HepG2 (cell line): Measurements from ENCODE around the gene TBC1D19.

Experiments used
- CSRNP2 ChIP-seq: sonication (generic); formaldehyde crosslinking; conservative IDR thresholded peaks from 2 replicates; pipeline ENCODE4 v1.8.0; 2022; ENCODE audit warnings: low read depth, missing genetic modification reagents
- EZH2 ChIP-seq: conservative IDR thresholded peaks from 2 replicates; pipeline ENCODE4 v1.6.1; 2012; ENCODE audit warnings: mild to moderate bottlenecking, low read depth, low read length, moderate library complexity
- GTF2F1 ChIP-seq: fragments of 150-350 bp; IDR thresholded peaks from 2 replicates; pipeline ENCODE4 v1.6.1; 2014; ENCODE audit warnings: low read length
- MTA1 ChIP-seq: sonication (generic); formaldehyde crosslinking; IDR thresholded peaks from 2 replicates; pipeline ENCODE4 v1.4.0; 2020; ENCODE audit warnings: missing genetic modification reagents, mild to moderate bottlenecking, borderline replicate concordance
- NFE2 ChIP-seq: sonication (generic); formaldehyde crosslinking; IDR thresholded peaks from 2 replicates; pipeline ENCODE4 v1.4.0; 2020; ENCODE audit warnings: missing genetic modification reagents
- SETDB1 ChIP-seq: sonication (generic); formaldehyde crosslinking; IDR thresholded peaks from 2 replicates; pipeline ENCODE4 v1.5.1; 2020; ENCODE audit warnings: missing genetic modification reagents, mild to moderate bottlenecking, borderline replicate concordance
- SIN3A ChIP-seq: IDR thresholded peaks from 2 replicates; pipeline ENCODE4 v1.6.1; 2011; ENCODE audit warnings: low read depth, mild to moderate bottlenecking, control low read depth, low read length, borderline replicate concordance
- ZKSCAN1 ChIP-seq: fragments of 150-350 bp; IDR thresholded peaks from 2 replicates; pipeline ENCODE4 v1.6.1; 2014; ENCODE audit warnings: low read length
- ZNF317 ChIP-seq: sonication (generic); formaldehyde crosslinking; IDR thresholded peaks from 2 replicates; pipeline ENCODE4 v1.5.0; 2020; ENCODE audit warnings: mild to moderate bottlenecking, missing genetic modification reagents
- ZNF432 ChIP-seq: sonication (generic); formaldehyde crosslinking; IDR thresholded peaks from 2 replicates; pipeline ENCODE4 v1.5.0; 2020; ENCODE audit warnings: missing genetic modification reagents, mild to moderate bottlenecking, borderline replicate concordance

- TF ChIP-seq EZH2 (no peak), ZNF317 (no peak), NFE2 (CRISPR knock-in tag) (no peak), ZKSCAN1 (no peak), GTF2F1 (no peak), CSRNP2 (CRISPR knock-in tag) (no peak), SIN3A (no peak), SETDB1 (CRISPR knock-in tag) (no peak), MTA1 (CRISPR knock-in tag) (no peak), ZNF432 (CRISPR knock-in tag) (no peak)
These were observed 63.8 kb downstream of the TBC1D19 start for GRCh38 chr4:26647523-26648224.
